Lower leg skin (tissue), 3 donors: ENCODE results near the gene PM20D1.

Source experiments
- POLR2A ChIP-seq, 2 donors: fragments of 450-650 bp; IDR thresholded peaks; one replicate each; pipeline ENCODE4 v1.6.1; 2016 to 2017; ENCODE audit warnings: antibody characterized with exemption in 2 of 2, mild to moderate bottlenecking in 1 of 2, moderate library complexity in 1 of 2
- TF ChIP-seq, protein P1 (sequence below), 3 donors: fragments of 450-650 bp; IDR thresholded peaks; one replicate each; pipeline ENCODE4 v1.5.1; 2016; ENCODE audit warnings: antibody characterized with exemption in 3 of 3, mild to moderate bottlenecking in 3 of 3, moderate library complexity in 2 of 3

DNA sequence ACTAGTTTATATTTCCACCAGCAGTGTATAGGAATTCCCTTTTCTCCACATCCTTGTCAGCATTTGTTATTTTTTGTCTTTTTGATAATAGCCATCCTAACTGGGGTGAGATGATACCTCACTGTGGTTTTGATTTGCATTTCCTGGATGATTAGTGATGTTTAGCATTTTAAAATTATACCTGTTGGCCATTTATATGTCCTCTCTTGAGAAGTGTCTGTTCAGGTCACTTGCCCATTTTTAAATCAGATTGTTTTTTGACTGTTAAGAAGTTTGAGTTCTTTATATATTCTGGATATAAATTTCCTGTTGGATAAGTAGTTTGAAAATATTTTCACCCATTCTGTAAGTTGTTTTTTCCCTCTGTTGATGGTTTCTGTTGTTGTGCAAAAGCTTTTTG lies 31.0 kb upstream of the PM20D1 start:
- TF ChIP-seq POLR2A (IDR thresholded peaks at IDR 0.05): no peak
- TF ChIP-seq, protein P1, sequence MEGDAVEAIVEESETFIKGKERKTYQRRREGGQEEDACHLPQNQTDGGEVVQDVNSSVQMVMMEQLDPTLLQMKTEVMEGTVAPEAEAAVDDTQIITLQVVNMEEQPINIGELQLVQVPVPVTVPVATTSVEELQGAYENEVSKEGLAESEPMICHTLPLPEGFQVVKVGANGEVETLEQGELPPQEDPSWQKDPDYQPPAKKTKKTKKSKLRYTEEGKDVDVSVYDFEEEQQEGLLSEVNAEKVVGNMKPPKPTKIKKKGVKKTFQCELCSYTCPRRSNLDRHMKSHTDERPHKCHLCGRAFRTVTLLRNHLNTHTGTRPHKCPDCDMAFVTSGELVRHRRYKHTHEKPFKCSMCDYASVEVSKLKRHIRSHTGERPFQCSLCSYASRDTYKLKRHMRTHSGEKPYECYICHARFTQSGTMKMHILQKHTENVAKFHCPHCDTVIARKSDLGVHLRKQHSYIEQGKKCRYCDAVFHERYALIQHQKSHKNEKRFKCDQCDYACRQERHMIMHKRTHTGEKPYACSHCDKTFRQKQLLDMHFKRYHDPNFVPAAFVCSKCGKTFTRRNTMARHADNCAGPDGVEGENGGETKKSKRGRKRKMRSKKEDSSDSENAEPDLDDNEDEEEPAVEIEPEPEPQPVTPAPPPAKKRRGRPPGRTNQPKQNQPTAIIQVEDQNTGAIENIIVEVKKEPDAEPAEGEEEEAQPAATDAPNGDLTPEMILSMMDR (IDR thresholded peaks at IDR 0.05): no peak
